Measurements from ENCODE around the gene PTGER1.
"Not testable (repeated sequence)": the region's sequence is repeated elsewhere in the genome, so short reads cannot be mapped to it uniquely, and the experiment has no call there.

Gene PTGER1

DNA sequence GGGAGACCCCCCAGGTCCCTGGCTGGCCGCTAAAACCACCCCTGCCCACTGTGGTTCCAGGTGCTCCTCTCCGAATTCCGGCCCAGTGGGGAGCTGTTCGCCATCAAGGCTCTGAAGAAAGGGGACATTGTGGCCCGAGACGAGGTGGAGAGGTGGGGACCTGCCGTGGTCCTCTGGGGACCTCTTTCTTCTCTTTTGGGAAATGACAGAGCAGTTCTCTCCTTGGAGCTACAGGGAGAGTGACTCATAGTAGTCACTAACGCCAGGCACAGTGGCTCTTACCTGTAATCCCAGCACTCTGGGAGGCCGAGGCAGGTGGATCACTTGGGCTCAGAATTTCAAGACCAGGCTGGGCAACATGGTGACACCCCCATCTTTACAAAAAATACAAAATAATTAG, 7.3 kb downstream of the PTGER1 start:
- Histone ChIP-seq H3K4me1 (ENCODE audit: control insufficient read depth, low read length) (peaks cover 7% of the 10 kb centered on the region), H3K36me3 (ENCODE audit: control insufficient read depth, low read length) (peaks cover 51% of the 10 kb centered on the region), H3K79me2 (ENCODE audit: control insufficient read depth, low read length) (no peaks in the 10 kb centered on the region), H3K4me3 (ENCODE audit: low read length) (no peak overlapping the region), H3K4me2 (ENCODE audit: low read length) (no peak overlapping the region), H3K27me3 (ENCODE audit: control insufficient read depth, low read length) (no peaks in the 10 kb centered on the region), H3K9me2 (replicated peaks; ENCODE audit: control insufficient read depth, low read length) (no peaks in the 10 kb centered on the region), H3K27ac (ENCODE audit: low read depth, low read length) (no peak overlapping the region), H3K9me3 (ENCODE audit: control insufficient read depth, insufficient read depth, low read length) (no peaks in the 10 kb centered on the region), H4K20me1 (ENCODE audit: control insufficient read depth, insufficient read depth, low read depth, low read length) (no peaks in the 10 kb centered on the region), H3F3A (ENCODE audit: control insufficient read depth, insufficient read depth) (0 out of 2 replicates have a peak, but pooled peaks cover 3% of the 10 kb centered on the region)
- TF ChIP-seq, protein P1, sequence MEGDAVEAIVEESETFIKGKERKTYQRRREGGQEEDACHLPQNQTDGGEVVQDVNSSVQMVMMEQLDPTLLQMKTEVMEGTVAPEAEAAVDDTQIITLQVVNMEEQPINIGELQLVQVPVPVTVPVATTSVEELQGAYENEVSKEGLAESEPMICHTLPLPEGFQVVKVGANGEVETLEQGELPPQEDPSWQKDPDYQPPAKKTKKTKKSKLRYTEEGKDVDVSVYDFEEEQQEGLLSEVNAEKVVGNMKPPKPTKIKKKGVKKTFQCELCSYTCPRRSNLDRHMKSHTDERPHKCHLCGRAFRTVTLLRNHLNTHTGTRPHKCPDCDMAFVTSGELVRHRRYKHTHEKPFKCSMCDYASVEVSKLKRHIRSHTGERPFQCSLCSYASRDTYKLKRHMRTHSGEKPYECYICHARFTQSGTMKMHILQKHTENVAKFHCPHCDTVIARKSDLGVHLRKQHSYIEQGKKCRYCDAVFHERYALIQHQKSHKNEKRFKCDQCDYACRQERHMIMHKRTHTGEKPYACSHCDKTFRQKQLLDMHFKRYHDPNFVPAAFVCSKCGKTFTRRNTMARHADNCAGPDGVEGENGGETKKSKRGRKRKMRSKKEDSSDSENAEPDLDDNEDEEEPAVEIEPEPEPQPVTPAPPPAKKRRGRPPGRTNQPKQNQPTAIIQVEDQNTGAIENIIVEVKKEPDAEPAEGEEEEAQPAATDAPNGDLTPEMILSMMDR (IDR thresholded peaks at IDR 0.05; ENCODE audit: low read depth, low read length, poor library complexity, severe bottlenecking) = no peak

DNA sequence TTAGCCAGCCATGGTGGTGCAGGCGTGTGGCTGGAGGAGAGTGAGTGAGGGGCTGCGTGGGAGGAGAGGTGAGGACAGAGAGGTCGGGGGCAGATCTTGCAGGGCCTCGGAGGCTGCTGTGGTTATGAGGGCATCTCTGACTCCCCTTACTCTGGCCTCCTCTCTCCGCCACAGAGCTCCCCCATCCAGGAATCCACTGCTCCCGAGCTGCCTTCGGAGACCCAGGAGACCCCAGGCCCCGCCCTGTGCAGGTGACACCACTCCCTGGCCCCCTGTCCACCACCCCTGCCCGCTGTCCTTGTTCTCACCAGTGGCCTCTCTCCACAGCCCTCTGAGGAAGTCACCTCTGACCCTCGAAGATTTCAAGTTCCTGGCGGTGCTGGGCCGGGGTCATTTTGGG, 7.8 kb downstream of the PTGER1 start:
- peaks cover 55% of the 10 kb centered on the region for H3K36me3 ChIP-seq (ENCODE audit: control insufficient read depth, low read length)
- H3K4me3 ChIP-seq (ENCODE audit: low read length) = no peak overlapping the region
- H3F3A ChIP-seq (ENCODE audit: control insufficient read depth, insufficient read depth) = 0 out of 2 replicates have a peak, but pooled peaks cover 3% of the 10 kb centered on the region

GRCh38 chr19:14463747-14464146, 11.4 kb downstream of the PTGER1 start:
- TF ChIP-seq EZH2phosphoT487 (IDR thresholded peaks at IDR 0.05; ENCODE audit: borderline replicate concordance, low read length) = no peak

More for the DNA sequence above, 7.8 kb downstream of the PTGER1 start:
- H3K4me1 ChIP-seq (ENCODE audit: control insufficient read depth, low read length) = peaks cover 2% of the 10 kb centered on the region
- no peaks in the 10 kb centered on the region for H4K20me1 ChIP-seq (ENCODE audit: control insufficient read depth, insufficient read depth, low read depth, low read length)
- H3K4me2 ChIP-seq (ENCODE audit: low read length) = no peak overlapping the region
- no peak overlapping the region for H3K27ac ChIP-seq (ENCODE audit: low read depth, low read length)
- H3K9me3 ChIP-seq (ENCODE audit: control insufficient read depth, insufficient read depth, low read length) = no peaks in the 10 kb centered on the region
- no peak for TF ChIP-seq EZH2phosphoT487 (IDR thresholded peaks at IDR 0.05; ENCODE audit: borderline replicate concordance, low read length)
- TF ChIP-seq, protein P1 (IDR thresholded peaks at IDR 0.05; ENCODE audit: low read depth, low read length, poor library complexity, severe bottlenecking) = no peak
- H3K9me2 ChIP-seq (replicated peaks; ENCODE audit: control insufficient read depth, low read length) = no peaks in the 10 kb centered on the region
- no peaks in the 10 kb centered on the region for H3K79me2 ChIP-seq (ENCODE audit: control insufficient read depth, low read length)
- no peaks in the 10 kb centered on the region for H3K27me3 ChIP-seq (ENCODE audit: control insufficient read depth, low read length)

DNA sequence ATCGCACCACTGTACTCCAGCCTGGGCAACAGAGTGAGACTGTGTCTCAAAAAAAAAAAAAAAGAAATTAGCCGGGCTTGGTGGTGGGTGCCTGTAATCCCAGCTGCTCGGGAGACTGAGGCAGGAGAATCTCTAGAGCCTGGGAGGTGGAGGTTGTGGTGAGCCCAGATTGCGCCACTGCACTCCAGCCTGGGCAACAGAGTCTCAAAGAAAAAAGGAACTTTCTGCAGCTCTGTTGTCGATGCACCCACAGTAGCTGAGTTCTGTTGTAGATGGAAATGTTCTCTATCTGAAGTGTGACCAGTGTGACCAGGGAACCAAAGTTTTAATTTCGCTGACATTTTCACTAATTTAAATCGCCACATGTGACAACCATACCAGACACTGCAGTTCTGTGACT, 12.8 kb downstream of the PTGER1 start:
- H4K20me1 ChIP-seq (ENCODE audit: control insufficient read depth, insufficient read depth, low read depth, low read length); H3K9me2 ChIP-seq (replicated peaks; ENCODE audit: control insufficient read depth, low read length); H3K27ac ChIP-seq (ENCODE audit: low read depth, low read length); H3K9me3 ChIP-seq (ENCODE audit: control insufficient read depth, insufficient read depth, low read length); H3K27me3 ChIP-seq (ENCODE audit: control insufficient read depth, low read length); H3K4me3 ChIP-seq (ENCODE audit: low read length); H3K4me1 ChIP-seq (ENCODE audit: control insufficient read depth, low read length); H3K4me2 ChIP-seq (ENCODE audit: low read length); H3K79me2 ChIP-seq (ENCODE audit: control insufficient read depth, low read length); H3F3A ChIP-seq (ENCODE audit: control insufficient read depth, insufficient read depth): not testable (repeated sequence)
- H3K36me3 ChIP-seq (ENCODE audit: control insufficient read depth, low read length) = peaks cover 41% of the 10 kb centered on the region

More at GRCh38 chr19:14463747-14464146, 11.4 kb downstream of the PTGER1 start:
- Histone ChIP-seq H3K4me3 (ENCODE audit: low read length) (no peak overlapping the region), H3K4me2 (ENCODE audit: low read length) (no peak overlapping the region), H3K79me2 (ENCODE audit: control insufficient read depth, low read length) (no peaks in the 10 kb centered on the region), H3K27ac (ENCODE audit: low read depth, low read length) (no peak overlapping the region), H3F3A (ENCODE audit: control insufficient read depth, insufficient read depth) (no peaks in the 10 kb centered on the region), H3K9me2 (replicated peaks; ENCODE audit: control insufficient read depth, low read length) (no peaks in the 10 kb centered on the region), H3K9me3 (ENCODE audit: control insufficient read depth, insufficient read depth, low read length) (no peaks in the 10 kb centered on the region), H3K4me1 (ENCODE audit: control insufficient read depth, low read length) (no peaks in the 10 kb centered on the region), H4K20me1 (ENCODE audit: control insufficient read depth, insufficient read depth, low read depth, low read length) (no peaks in the 10 kb centered on the region), H3K27me3 (ENCODE audit: control insufficient read depth, low read length) (no peaks in the 10 kb centered on the region), H3K36me3 (ENCODE audit: control insufficient read depth, low read length) (peaks cover 43% of the 10 kb centered on the region)
